GM12891 (cell line): ENCODE measurements around the gene PAFAH1B2.

Source experiments
- PAX5 ChIP-seq: IDR thresholded peaks from 2 replicates; pipeline ENCODE4 v1.6.1; 2011; ENCODE audit warnings: low read length, moderate library complexity, mild to moderate bottlenecking; ENCODE audit not compliant: insufficient read depth, severe bottlenecking
- POLR2A ChIP-seq: IDR thresholded peaks from 2 replicates; pipeline ENCODE4 v1.6.1; 2011; ENCODE audit warnings: low read depth, low read length, control low read depth
- POLR2AphosphoS5 ChIP-seq: IDR thresholded peaks from 2 replicates; pipeline ENCODE4 v1.6.1; 2011; ENCODE audit warnings: low read depth, low read length, control low read depth
- POU2F2 ChIP-seq: IDR thresholded peaks from 2 replicates; pipeline ENCODE4 v1.6.1; 2011; ENCODE audit warnings: low read depth, mild to moderate bottlenecking, control low read depth, low read length, moderate library complexity
- SPI1 ChIP-seq: IDR thresholded peaks from 2 replicates; pipeline ENCODE4 v1.6.1; 2011; ENCODE audit warnings: low read depth, low read length, control low read depth
- TAF1 ChIP-seq: IDR thresholded peaks from 2 replicates; pipeline ENCODE4 v1.6.1; 2011; ENCODE audit warnings: low read depth, low read length, control low read depth

DNA sequence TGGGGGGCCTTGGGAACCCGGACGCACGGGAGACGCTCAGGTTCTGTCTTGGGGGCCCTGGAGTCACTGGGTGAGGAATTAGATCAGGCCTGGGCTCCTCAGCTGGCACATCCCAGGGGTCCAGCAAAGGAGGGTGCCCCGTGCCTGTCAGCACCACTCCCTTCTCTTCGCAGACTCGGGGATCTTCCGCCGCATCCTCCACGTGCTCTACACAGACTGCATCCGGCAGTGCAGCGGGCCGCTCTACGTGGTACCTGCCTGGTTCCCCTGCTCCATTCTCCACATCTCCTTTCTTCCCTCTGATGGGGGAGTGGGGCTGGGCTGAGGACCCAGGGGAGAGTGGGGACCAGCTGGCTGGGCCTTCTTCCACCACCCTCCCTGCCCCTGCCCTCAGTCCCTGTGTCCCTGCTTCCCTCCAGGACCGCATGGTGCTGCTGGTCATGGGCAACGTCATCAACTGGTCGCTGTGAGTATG is 48.4 kb downstream of the PAFAH1B2 start:
- TF ChIP-seq POLR2A (no peak), TAF1 (no peak), SPI1 (no peak), POLR2AphosphoS5 (no peak), POU2F2 (no peak), PAX5 (no peak)
